HCEC 1CT (cell line): ENCODE data around the gene SPPL3.

Experiments used
- DNase-seq: peaks from one replicate; pipeline ENCODE4 v3.0.0-alpha.2; 2017

The SPPL3 gene

GRCh38 chr12:120872487-120872886 is 31.7 kb downstream of the SPPL3 start:
- no peak for DNase-seq

- no peak for DNase-seq
These were observed 33.7 kb downstream of the SPPL3 start for GRCh38 chr12:120870415-120870814.

- no peak for DNase-seq
These were observed 34.8 kb downstream of the SPPL3 start for GRCh38 chr12:120869376-120869775.

GRCh38 chr12:120866108-120866507 is 38.0 kb downstream of the SPPL3 start:
- DNase-seq = peak; percentile 33

- DNase-seq = no peak
These were observed 39.1 kb downstream of the SPPL3 start for GRCh38 chr12:120865098-120865497.

- no peak for DNase-seq
These were observed 41.5 kb downstream of the SPPL3 start for GRCh38 chr12:120862664-120863063.

GRCh38 chr12:120861074-120861795 is 42.9 kb downstream of the SPPL3 start:
- DNase-seq = no peak

GRCh38 chr12:120858306-120859088 is 45.7 kb downstream of the SPPL3 start:
- DNase-seq = no peak

- DNase-seq = no peak
These were observed 47.2 kb downstream of the SPPL3 start for GRCh38 chr12:120856980-120857379.

GRCh38 chr12:120855823-120856588 is 48.2 kb downstream of the SPPL3 start:
- no peak for DNase-seq

GRCh38 chr12:120854804-120855203 is 49.4 kb downstream of the SPPL3 start:
- no peak for DNase-seq

GRCh38 chr12:120853188-120853587 is 51.0 kb downstream of the SPPL3 start:
- DNase-seq = no peak

- no peak for DNase-seq
These were observed 52.2 kb downstream of the SPPL3 start for GRCh38 chr12:120851944-120852343.

- DNase-seq = no peak
These were observed 52.7 kb downstream of the SPPL3 start for GRCh38 chr12:120851444-120851843.

GRCh38 chr12:120849765-120850164 is 54.4 kb downstream of the SPPL3 start:
- DNase-seq = peak; percentile 63

- no peak for DNase-seq
These were observed 56.3 kb downstream of the SPPL3 start for GRCh38 chr12:120847814-120848213.

GRCh38 chr12:120847392-120847791 is 56.8 kb downstream of the SPPL3 start:
- DNase-seq = peak; percentile 23

GRCh38 chr12:120846721-120847120 is 57.4 kb downstream of the SPPL3 start:
- DNase-seq = no peak

GRCh38 chr12:120845696-120846095 is 58.5 kb downstream of the SPPL3 start:
- DNase-seq = no peak

GRCh38 chr12:120844768-120845449 is 59.2 kb downstream of the SPPL3 start:
- DNase-seq = no peak

- DNase-seq = no peak
These were observed 59.9 kb downstream of the SPPL3 start for GRCh38 chr12:120844297-120844696.

- DNase-seq = no peak
These were observed 60.7 kb downstream of the SPPL3 start for GRCh38 chr12:120843472-120843871.

- DNase-seq = no peak
These were observed 61.6 kb downstream of the SPPL3 start for GRCh38 chr12:120842595-120842994.
